Activated naive CD4-positive, alpha-beta T cell treated with anti-CD3 and anti-CD28 coated beads, Interleukin-2, amount 50 U/mL, for 24 hours (primary cell): ENCODE measurements around the gene MAP3K15.

Experiments used
- H3K27ac Mint-ChIP-seq: one replicate; pipeline ENCODE4 v1.8.0; 2021; ENCODE audit warnings: mild to moderate bottlenecking, mixed read lengths
- H3K27me3 Mint-ChIP-seq: one replicate; pipeline ENCODE4 v1.8.0; 2021; ENCODE audit warnings: mixed read lengths
- H3K36me3 Mint-ChIP-seq: one replicate; pipeline ENCODE4 v1.8.0; 2021; ENCODE audit warnings: mixed read lengths
- H3K4me1 Mint-ChIP-seq: one replicate; pipeline ENCODE4 v1.8.0; 2021; ENCODE audit warnings: mixed read lengths
- H3K4me3 Mint-ChIP-seq: one replicate; pipeline ENCODE4 v1.8.0; 2021; ENCODE audit warnings: mild to moderate bottlenecking, mixed read lengths
- H3K9me3 Mint-ChIP-seq: one replicate; pipeline ENCODE4 v1.8.0; 2021; ENCODE audit warnings: mixed read lengths

Gene MAP3K15

GRCh38 chrX:19388064-19388679, 127.1 kb downstream of the MAP3K15 start:
- H3K4me3 Mint-ChIP-seq = no peak overlapping the region
- no peak overlapping the region for H3K27ac Mint-ChIP-seq
- no peaks in the 10 kb centered on the region for H3K9me3 Mint-ChIP-seq
- peaks cover 1% of the 10 kb centered on the region for H3K36me3 Mint-ChIP-seq
- H3K4me1 Mint-ChIP-seq = no peaks in the 10 kb centered on the region
- H3K27me3 Mint-ChIP-seq = no peaks in the 10 kb centered on the region

GRCh38 chrX:19386679-19387078, 128.6 kb downstream of the MAP3K15 start:
- H3K4me3 Mint-ChIP-seq = no peak overlapping the region
- no peaks in the 10 kb centered on the region for H3K9me3 Mint-ChIP-seq

GRCh38 chrX:19382555-19383145, 132.7 kb downstream of the MAP3K15 start:
- Mint-ChIP-seq H3K27me3 (no peaks in the 10 kb centered on the region), H3K36me3 (peaks cover 1% of the 10 kb centered on the region), H3K27ac (no peak overlapping the region), H3K9me3 (no peaks in the 10 kb centered on the region), H3K4me1 (no peaks in the 10 kb centered on the region), H3K4me3 (no peak overlapping the region)

More at GRCh38 chrX:19386679-19387078, 128.6 kb downstream of the MAP3K15 start:
- Mint-ChIP-seq H3K36me3 (peaks cover 1% of the 10 kb centered on the region), H3K27me3 (no peaks in the 10 kb centered on the region), H3K27ac (no peak overlapping the region), H3K4me1 (no peaks in the 10 kb centered on the region)

GRCh38 chrX:19381326-19381725, 134.0 kb downstream of the MAP3K15 start:
- Mint-ChIP-seq H3K27me3 (no peaks in the 10 kb centered on the region), H3K9me3 (no peaks in the 10 kb centered on the region), H3K36me3 (peaks cover 1% of the 10 kb centered on the region), H3K4me1 (no peaks in the 10 kb centered on the region), H3K27ac (no peak overlapping the region), H3K4me3 (no peak overlapping the region)

GRCh38 chrX:19377799-19378198, 137.5 kb downstream of the MAP3K15 start:
- no peak overlapping the region for H3K4me3 Mint-ChIP-seq
- H3K36me3 Mint-ChIP-seq = no peaks in the 10 kb centered on the region
- H3K27me3 Mint-ChIP-seq = no peaks in the 10 kb centered on the region
- no peak overlapping the region for H3K27ac Mint-ChIP-seq
- H3K9me3 Mint-ChIP-seq = no peaks in the 10 kb centered on the region
- H3K4me1 Mint-ChIP-seq = peaks cover under 1% of the 10 kb centered on the region

- peaks cover 8% of the 10 kb centered on the region for H3K4me1 Mint-ChIP-seq
- H3K36me3 Mint-ChIP-seq = no peaks in the 10 kb centered on the region
- peak overlapping the region; percentile 19 for H3K4me3 Mint-ChIP-seq
- no peaks in the 10 kb centered on the region for H3K27me3 Mint-ChIP-seq
- H3K9me3 Mint-ChIP-seq = no peaks in the 10 kb centered on the region
- H3K27ac Mint-ChIP-seq = no peak overlapping the region
Measured at GRCh38 chrX:19375546-19375945, 139.8 kb downstream of the MAP3K15 start.

- Mint-ChIP-seq H3K36me3 (no peaks in the 10 kb centered on the region), H3K27me3 (no peaks in the 10 kb centered on the region), H3K27ac (no peak overlapping the region), H3K4me3 (no peak overlapping the region), H3K4me1 (peaks cover 8% of the 10 kb centered on the region), H3K9me3 (no peaks in the 10 kb centered on the region)
Measured at GRCh38 chrX:19373351-19373891, 141.9 kb downstream of the MAP3K15 start.

GRCh38 chrX:19372547-19373331, 142.6 kb downstream of the MAP3K15 start:
- Mint-ChIP-seq H3K9me3 (no peaks in the 10 kb centered on the region), H3K4me3 (peak overlapping the region; percentile 90), H3K27me3 (no peaks in the 10 kb centered on the region), H3K36me3 (no peaks in the 10 kb centered on the region), H3K4me1 (peaks cover 8% of the 10 kb centered on the region), H3K27ac (peak overlapping the region; percentile 59)

GRCh38 chrX:19372170-19372546, 143.2 kb downstream of the MAP3K15 start:
- H3K4me3 Mint-ChIP-seq = peak overlapping the region; percentile 90
- H3K9me3 Mint-ChIP-seq = no peaks in the 10 kb centered on the region

GRCh38 chrX:19370061-19370460, 145.2 kb downstream of the MAP3K15 start:
- H3K4me1 Mint-ChIP-seq = peaks cover 8% of the 10 kb centered on the region
- H3K27me3 Mint-ChIP-seq = no peaks in the 10 kb centered on the region
- peaks cover 5% of the 10 kb centered on the region for H3K36me3 Mint-ChIP-seq
- H3K9me3 Mint-ChIP-seq = no peaks in the 10 kb centered on the region
- no peak overlapping the region for H3K4me3 Mint-ChIP-seq
- H3K27ac Mint-ChIP-seq = no peak overlapping the region

More at GRCh38 chrX:19372170-19372546, 143.2 kb downstream of the MAP3K15 start:
- no peaks in the 10 kb centered on the region for H3K27me3 Mint-ChIP-seq
- peaks cover 8% of the 10 kb centered on the region for H3K4me1 Mint-ChIP-seq
- H3K36me3 Mint-ChIP-seq = no peaks in the 10 kb centered on the region
- peak overlapping the region; percentile 15 for H3K27ac Mint-ChIP-seq

- Mint-ChIP-seq H3K27ac (no peak overlapping the region), H3K4me3 (no peak overlapping the region), H3K27me3 (no peaks in the 10 kb centered on the region), H3K9me3 (no peaks in the 10 kb centered on the region), H3K36me3 (peaks cover 5% of the 10 kb centered on the region), H3K4me1 (peaks cover 8% of the 10 kb centered on the region)
Measured at GRCh38 chrX:19368576-19368975, 146.7 kb downstream of the MAP3K15 start.

GRCh38 chrX:19361701-19362100, 153.6 kb downstream of the MAP3K15 start:
- Mint-ChIP-seq H3K4me3 (no peak overlapping the region), H3K36me3 (peaks cover 2% of the 10 kb centered on the region), H3K4me1 (no peaks in the 10 kb centered on the region), H3K9me3 (no peaks in the 10 kb centered on the region), H3K27me3 (no peaks in the 10 kb centered on the region), H3K27ac (no peak overlapping the region)

GRCh38 chrX:19360903-19361302, 154.4 kb downstream of the MAP3K15 start:
- H3K4me3 Mint-ChIP-seq = no peak overlapping the region
- H3K27ac Mint-ChIP-seq = no peak overlapping the region
- H3K36me3 Mint-ChIP-seq = peaks cover 3% of the 10 kb centered on the region
- no peaks in the 10 kb centered on the region for H3K4me1 Mint-ChIP-seq
- no peaks in the 10 kb centered on the region for H3K27me3 Mint-ChIP-seq
- H3K9me3 Mint-ChIP-seq = no peaks in the 10 kb centered on the region

GRCh38 chrX:19358521-19358920, 156.8 kb downstream of the MAP3K15 start:
- Mint-ChIP-seq H3K4me1 (no peaks in the 10 kb centered on the region), H3K36me3 (peaks cover 3% of the 10 kb centered on the region), H3K9me3 (no peaks in the 10 kb centered on the region), H3K27me3 (no peaks in the 10 kb centered on the region), H3K4me3 (no peak overlapping the region), H3K27ac (no peak overlapping the region)

GRCh38 chrX:19354625-19355024, 160.7 kb downstream of the MAP3K15 start:
- Mint-ChIP-seq H3K4me3 (no peak overlapping the region), H3K9me3 (no peaks in the 10 kb centered on the region)

GRCh38 chrX:19350941-19351384, 164.3 kb downstream of the MAP3K15 start:
- Mint-ChIP-seq H3K4me3 (peak overlapping the region; percentile 15), H3K4me1 (peaks cover 23% of the 10 kb centered on the region), H3K36me3 (no peaks in the 10 kb centered on the region), H3K27me3 (no peaks in the 10 kb centered on the region), H3K27ac (peak overlapping the region; percentile 65), H3K9me3 (no peaks in the 10 kb centered on the region)

More at GRCh38 chrX:19354625-19355024, 160.7 kb downstream of the MAP3K15 start:
- no peaks in the 10 kb centered on the region for H3K27me3 Mint-ChIP-seq
- peaks cover 9% of the 10 kb centered on the region for H3K4me1 Mint-ChIP-seq
- H3K36me3 Mint-ChIP-seq = peaks cover 3% of the 10 kb centered on the region
- no peak overlapping the region for H3K27ac Mint-ChIP-seq
